HG03575 (cell line): ENCODE data around the gene DOK5.

Source experiments
- ATAC-seq: cut with Tn5 transposase; IDR thresholded peaks from one replicate; pipeline ENCODE4 v1.9.1; 2021; ENCODE audit not compliant: unreplicated experiment, insufficient number of reproducible peaks, low FRiP score; ENCODE audit errors: extremely low read depth

DOK5 gene

GRCh38 chr20:54596651-54597050, 121.3 kb downstream of the DOK5 start:
- no peak for ATAC-seq

DNA sequence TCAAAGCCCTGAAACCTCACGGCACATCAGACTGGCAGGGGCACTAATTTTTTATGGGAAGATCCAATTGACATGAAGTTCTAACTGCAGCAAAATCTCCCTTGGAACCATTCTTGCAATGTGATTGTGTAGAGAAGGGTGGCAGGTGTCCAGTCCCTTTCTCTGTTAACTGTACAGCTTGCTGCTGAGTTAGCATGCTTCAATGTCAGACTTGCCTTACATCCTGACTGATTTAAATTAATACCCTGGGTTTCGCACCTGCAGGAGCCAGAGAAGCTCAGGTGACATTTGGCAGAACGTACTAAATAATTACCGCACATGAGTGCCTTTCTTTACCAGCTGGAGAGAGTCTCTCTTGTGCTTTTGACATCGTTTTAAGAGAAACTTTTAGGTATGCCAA, 123.0 kb downstream of the DOK5 start:
- no peak for ATAC-seq

DNA sequence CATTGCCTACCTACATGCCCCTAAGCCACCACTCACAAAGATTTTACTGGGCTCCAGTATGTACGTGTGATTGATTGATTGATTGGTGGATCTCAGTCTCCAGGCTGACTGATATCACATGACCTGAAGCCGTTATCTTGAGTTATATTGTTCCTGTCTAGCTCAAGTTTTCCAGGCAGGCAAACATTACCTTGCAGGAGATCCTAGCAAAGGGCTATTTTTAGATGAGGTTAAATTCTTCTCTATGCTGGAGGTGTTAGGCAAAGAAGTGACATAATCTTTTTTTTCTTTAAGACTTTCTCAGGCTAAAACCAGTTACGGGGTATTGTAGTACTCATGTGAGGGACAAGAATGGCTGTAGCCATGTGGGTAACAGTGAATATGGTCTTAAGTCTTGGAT, 125.2 kb downstream of the DOK5 start:
- ATAC-seq = no peak

DNA sequence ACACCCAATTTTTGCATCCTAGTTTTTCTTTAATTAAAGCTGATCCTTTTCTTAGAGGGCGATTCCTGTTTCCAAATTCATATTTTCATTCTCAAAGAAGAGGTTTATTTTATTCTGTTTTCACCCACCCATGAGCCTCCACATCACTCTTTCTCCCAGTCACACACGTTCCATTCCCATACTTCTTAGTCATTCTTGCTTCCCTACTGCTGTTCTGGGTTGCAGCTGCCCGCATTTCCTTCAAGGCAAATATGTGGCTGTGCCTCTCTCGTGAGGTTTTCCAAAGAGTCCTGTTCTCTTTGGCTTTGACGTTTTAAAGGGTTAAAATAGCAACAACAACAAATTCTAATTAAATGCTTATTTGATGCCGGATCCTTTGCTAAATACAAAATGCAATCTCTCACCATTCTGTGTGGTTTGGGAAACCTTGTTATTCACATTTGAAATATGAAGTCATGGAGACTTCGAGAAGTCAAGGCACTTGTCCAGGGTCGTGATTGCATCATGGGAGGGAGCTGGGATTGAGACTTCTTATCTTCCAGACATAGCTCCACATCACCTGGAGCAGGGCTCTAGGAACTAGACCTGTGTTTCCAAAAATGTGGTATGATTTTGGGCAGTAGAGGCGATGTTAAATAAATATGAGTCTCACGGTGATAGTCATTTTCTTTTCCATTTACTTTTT, 126.6 kb downstream of the DOK5 start:
- ATAC-seq = no peak

DNA sequence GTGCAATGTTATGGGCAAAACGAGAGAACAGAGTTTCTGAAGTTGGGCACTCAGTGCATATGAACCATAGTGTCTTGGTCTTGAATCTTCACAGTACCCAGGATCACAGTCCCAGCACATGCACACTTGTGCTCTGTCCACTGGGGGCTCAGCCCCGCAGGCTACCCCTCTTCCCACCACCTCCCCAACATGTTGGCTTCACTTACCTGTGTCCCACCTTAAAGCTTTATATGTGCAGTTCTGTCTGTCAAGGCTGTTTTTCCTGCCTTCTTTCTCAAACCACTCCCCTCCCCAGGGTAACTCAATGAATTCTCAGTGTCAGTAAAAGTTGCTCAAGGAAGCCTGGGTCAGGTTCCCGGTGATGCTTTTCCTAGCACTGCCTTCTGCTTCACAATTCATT, 129.9 kb downstream of the DOK5 start:
- no peak for ATAC-seq

GRCh38 chr20:54606380-54606779, 131.0 kb downstream of the DOK5 start:
- no peak for ATAC-seq

- ATAC-seq = no peak
Observed at GRCh38 chr20:54608039-54608745, 132.8 kb downstream of the DOK5 start.

GRCh38 chr20:54608943-54609342, 133.6 kb downstream of the DOK5 start:
- ATAC-seq = no peak

GRCh38 chr20:54611708-54612412, 136.5 kb downstream of the DOK5 start:
- ATAC-seq = no peak

GRCh38 chr20:54618412-54618811, 143.0 kb downstream of the DOK5 start:
- no peak for ATAC-seq

DNA sequence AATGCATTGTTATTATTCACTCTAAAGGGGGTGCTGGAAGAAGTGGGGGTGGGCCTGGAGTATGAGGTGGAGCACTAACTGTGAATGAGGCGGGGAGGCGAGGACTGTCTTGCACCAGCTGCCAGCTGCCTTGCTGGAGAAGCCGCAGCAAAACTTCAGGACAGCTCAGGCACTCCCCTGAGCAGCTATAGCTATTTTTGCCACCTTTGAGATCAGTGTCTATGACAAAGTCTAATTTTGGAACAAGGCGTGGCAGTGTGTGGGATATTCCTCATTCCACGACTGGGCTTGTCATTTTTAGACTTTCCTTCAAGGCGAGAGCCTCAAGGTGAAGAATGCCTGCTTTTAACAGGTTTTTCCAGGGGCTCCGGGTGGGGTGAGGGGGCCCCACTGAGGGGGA, 143.8 kb downstream of the DOK5 start:
- ATAC-seq = no peak

- ATAC-seq = no peak
Observed at GRCh38 chr20:54619682-54620081, 144.3 kb downstream of the DOK5 start.

DNA sequence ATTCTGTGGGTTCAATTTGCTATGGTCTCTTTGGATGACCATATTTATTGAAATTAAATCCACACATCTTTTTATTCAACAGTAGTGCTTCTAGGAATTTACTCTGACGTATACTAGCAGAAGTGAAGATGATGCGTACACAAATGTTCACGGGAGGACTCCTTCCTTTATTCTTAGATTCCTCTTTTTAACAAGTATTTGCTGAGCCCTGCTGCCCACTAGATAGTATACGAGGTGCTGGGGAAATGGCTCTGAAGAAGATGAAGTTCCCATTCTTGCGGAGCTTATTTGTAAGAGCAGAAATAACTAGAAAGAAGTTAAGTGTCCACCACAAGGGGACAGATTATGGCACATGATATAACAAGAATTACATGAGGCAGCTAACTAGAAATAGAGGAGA, 145.2 kb downstream of the DOK5 start:
- ATAC-seq = no peak

DNA sequence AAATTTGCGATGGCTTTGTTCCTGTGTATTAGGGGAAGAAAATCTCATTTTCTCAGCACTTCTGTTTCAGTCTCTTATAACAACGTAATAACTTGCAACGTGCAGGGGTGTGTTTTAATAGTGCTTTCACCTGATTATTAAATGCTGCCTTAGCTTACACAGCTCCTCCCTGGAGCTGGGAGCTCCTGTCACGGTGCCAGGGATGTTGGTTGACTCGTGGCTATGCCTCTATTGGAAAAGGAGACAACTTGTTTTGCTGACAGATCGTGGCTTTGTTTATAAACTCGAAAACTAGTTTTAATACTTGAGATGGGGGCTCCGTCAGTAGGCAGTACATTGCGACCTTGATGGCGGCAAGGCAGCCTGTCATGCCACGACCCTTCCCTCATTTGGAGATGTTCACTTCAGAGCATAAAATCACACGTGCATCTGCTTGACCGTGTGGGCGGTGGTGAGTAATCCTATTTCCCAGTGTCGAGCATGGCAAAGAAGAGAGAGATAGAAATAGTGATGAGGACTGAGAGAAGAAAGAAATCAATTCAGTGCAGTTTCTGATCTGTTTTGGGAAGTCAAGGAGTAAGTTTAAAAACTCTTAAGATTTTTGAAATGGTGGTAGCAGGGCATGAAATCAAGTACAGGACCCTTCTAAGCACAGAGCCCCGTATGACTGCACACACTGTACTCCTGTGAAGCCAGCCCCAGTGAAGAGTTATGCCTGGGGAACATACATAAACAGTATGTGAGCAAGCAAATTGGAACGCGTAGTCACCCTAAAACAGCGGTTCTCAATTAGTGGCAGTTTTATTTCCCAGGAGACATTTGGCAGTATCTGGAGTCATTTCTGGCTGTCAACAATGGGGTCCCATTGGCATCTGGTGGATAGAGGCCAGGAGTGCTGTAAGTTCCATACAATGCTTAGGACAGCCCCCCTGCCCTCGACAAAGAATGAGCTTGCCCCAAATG, 147.2 kb downstream of the DOK5 start:
- ATAC-seq = no peak

DNA sequence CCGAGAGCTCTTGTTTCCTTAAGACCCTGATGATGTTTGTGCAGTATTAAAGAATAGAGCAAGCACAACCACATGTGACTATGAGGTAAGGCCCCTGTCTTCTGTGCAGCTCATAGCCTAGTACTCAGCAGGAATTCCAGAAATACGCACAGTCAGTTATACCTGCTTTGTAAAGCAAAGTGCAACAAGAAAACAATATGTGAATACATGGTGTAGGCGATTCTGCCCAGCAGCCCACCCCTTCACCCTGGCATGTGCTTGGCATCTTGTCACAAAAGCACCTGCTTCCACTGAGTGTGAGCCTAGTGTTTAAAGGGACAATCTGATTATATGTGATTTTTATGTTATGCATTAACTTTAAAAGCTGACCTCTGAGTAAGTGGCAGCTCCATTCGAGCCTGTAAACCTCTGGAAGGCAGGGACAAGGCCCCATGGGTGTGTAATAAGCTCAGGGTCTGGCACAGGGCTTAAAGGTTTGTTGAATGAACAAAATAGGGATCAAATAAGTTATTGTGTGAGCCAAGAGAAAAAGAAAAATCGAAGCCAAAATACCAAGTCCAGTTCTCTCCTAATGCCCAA, 148.7 kb downstream of the DOK5 start:
- ATAC-seq = no peak

DNA sequence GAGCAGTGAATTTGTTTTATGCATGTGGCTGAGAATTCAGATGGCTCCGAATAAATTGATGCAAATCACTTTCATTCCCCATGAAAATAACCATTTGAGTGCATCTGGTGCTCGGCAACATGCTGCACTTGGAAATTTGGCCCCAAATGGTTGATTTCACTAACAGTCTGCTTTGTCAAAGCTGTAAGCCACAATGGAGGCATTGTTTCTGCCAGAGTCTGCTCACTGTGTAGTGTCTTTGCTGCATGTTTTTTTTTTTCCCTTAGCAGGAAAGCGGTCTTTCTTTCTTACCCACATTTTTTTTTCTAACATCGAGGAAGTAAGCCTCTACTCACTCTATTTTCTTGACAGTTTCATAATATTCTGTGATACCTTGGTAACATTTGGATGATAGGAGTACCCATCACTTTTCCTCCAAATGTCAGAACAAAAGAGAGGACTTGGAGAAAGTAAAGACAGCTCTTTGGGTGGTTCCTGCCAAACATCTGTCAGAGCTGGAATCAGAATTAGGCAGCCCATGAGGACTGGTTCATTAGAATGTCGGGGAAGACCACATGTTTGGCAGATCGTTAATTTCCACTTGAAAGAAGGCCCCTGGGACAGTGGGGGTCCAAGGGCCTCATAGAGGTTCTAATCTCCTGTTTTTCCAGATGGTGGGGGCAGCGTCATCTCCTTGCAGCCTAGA, 149.5 kb downstream of the DOK5 start:
- no peak for ATAC-seq

DNA sequence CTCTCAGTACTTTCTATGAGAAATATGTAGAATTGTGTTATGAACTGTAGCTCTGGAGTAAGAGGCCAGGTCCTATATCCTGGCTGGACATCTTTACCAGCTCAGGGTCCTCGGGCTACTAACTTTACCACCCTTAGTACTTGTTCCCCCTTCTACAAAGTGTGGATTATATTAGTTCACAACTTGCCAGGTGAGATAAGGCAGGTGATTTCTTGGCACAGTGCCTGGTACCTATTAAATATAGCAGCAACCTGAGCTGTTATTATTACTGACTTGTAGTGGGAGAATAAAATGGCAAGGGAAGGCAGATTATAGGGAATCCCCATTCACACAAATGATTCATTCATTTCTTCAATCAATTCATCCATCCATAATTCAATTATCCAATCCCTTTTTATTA, 150.1 kb downstream of the DOK5 start:
- no peak for ATAC-seq

DNA sequence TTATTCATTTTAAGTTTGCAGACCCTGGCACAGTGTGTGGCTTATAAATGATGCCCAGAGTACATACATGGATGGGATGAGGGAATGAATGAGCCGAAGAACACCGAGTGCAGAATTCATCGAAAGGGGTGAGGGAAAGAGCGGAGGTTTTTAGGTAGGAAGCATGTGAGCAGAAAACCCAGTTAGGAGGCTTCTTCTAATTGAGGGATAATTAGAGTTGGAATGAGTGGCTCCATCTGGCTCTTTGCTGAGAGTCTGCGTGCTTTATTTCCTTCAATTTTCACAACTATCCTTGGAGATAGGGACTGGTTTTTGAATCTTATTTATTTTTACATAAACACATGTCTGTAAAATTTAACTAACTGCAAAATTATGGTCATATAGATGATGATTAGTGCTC, 150.7 kb downstream of the DOK5 start:
- ATAC-seq = no peak
